Panc1 (cell line): ENCODE data around the gene MID2.

Experiments
- POLR2AphosphoS5 ChIP-seq: IDR thresholded peaks from 2 replicates; pipeline ENCODE4 v1.6.1; 2012; ENCODE audit warnings: mild to moderate bottlenecking, low read depth, low read length, moderate library complexity
- TF ChIP-seq, protein P1 (sequence below): fragments of 450-650 bp; IDR thresholded peaks from 2 replicates; pipeline ENCODE4 v1.5.1; 2017; ENCODE audit warnings: mild to moderate bottlenecking
- TF ChIP-seq, protein P2 (sequence below), 2 experiments: IDR thresholded peaks; 2 replicates each; pipeline ENCODE4 v1.6.1; 2011 to 2012; ENCODE audit warnings: low read depth in 2 of 2, control low read depth in 1 of 2, low read length in 1 of 2, mild to moderate bottlenecking in 1 of 2, moderate library complexity in 1 of 2; ENCODE audit not compliant: insufficient read depth in 1 of 2

DNA sequence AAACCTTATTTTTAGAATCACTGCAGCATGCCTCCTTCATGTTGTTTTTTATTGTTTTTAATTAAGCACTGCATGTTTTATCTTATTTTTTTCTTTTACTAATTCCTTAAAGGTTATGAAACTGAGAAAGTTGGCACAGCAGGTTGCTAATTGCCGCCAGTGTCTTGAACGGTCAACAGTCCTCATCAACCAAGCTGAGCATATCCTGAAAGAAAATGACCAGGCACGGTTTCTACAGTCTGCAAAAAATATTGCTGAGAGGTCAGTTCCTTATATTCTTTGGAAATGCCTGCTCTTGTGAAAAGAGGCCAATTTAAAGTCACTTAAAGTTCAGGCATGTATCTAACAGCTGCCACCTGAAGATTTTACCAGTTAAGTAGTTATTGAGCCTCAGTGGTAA, 79.7 kb downstream of the MID2 start:
- TF ChIP-seq, protein P1, sequence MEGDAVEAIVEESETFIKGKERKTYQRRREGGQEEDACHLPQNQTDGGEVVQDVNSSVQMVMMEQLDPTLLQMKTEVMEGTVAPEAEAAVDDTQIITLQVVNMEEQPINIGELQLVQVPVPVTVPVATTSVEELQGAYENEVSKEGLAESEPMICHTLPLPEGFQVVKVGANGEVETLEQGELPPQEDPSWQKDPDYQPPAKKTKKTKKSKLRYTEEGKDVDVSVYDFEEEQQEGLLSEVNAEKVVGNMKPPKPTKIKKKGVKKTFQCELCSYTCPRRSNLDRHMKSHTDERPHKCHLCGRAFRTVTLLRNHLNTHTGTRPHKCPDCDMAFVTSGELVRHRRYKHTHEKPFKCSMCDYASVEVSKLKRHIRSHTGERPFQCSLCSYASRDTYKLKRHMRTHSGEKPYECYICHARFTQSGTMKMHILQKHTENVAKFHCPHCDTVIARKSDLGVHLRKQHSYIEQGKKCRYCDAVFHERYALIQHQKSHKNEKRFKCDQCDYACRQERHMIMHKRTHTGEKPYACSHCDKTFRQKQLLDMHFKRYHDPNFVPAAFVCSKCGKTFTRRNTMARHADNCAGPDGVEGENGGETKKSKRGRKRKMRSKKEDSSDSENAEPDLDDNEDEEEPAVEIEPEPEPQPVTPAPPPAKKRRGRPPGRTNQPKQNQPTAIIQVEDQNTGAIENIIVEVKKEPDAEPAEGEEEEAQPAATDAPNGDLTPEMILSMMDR, result no peak
- TF ChIP-seq POLR2AphosphoS5, result no peak
- TF ChIP-seq, protein P2, sequence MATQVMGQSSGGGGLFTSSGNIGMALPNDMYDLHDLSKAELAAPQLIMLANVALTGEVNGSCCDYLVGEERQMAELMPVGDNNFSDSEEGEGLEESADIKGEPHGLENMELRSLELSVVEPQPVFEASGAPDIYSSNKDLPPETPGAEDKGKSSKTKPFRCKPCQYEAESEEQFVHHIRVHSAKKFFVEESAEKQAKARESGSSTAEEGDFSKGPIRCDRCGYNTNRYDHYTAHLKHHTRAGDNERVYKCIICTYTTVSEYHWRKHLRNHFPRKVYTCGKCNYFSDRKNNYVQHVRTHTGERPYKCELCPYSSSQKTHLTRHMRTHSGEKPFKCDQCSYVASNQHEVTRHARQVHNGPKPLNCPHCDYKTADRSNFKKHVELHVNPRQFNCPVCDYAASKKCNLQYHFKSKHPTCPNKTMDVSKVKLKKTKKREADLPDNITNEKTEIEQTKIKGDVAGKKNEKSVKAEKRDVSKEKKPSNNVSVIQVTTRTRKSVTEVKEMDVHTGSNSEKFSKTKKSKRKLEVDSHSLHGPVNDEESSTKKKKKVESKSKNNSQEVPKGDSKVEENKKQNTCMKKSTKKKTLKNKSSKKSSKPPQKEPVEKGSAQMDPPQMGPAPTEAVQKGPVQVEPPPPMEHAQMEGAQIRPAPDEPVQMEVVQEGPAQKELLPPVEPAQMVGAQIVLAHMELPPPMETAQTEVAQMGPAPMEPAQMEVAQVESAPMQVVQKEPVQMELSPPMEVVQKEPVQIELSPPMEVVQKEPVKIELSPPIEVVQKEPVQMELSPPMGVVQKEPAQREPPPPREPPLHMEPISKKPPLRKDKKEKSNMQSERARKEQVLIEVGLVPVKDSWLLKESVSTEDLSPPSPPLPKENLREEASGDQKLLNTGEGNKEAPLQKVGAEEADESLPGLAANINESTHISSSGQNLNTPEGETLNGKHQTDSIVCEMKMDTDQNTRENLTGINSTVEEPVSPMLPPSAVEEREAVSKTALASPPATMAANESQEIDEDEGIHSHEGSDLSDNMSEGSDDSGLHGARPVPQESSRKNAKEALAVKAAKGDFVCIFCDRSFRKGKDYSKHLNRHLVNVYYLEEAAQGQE (IDR thresholded peaks at IDR 0.05; ENCODE audit: insufficient read depth in 1 of 2, low read depth in 2 of 2, low read length in 1 of 2), result no peak
